ENCODE measurements around the gene TNFSF13. TPM values are rescaled to one million over a fixed set of nuclear protein-coding genes. Genes with fewer than 3 reads are reported as not detected.
A peak's percentile ranks its signal among the peaks of the same experiment; 100 is the strongest.

TNFSF13 gene
- total and polyA plus RNA-seq, 2 donors (not counting 1 experiment from before 2014, with no cell fraction given), result 14.7 to 20.2 TPM

- H3K9ac ChIP-seq (ENCODE audit: low read length), result peak overlapping the region; percentile 74
- H3K4me2 ChIP-seq (replicated peaks; ENCODE audit: low read depth, low read length, poor library complexity, severe bottlenecking), result peak overlapping the region; percentile 90
- peak overlapping the region; percentile 54 to 92 for H3K27ac ChIP-seq (ENCODE audit: low read length in 2 of 2)
- H3K4me1 Mint-ChIP-seq, result peaks cover 45% of the 10 kb centered on the region
- H3K9me3 ChIP-seq (ENCODE audit: control extremely low read depth in 1 of 3, control insufficient read depth in 2 of 3, insufficient read depth in 1 of 3, low read length in 2 of 3), result no peaks in the 10 kb centered on the region
- H2AFZ ChIP-seq (ENCODE audit: insufficient read depth, low read depth, low read length, poor library complexity, severe bottlenecking), result peak overlapping the region; percentile 85
- peaks cover 39 to 57% of the 10 kb centered on the region in 2 donors for H3K4me1 ChIP-seq (ENCODE audit: control insufficient read depth in 2 of 2, insufficient read depth in 2 of 2, low read length in 2 of 2)
- H3K9me3 Mint-ChIP-seq (ENCODE audit: insufficient read depth), result no peaks in the 10 kb centered on the region
- H3K4me3 Mint-ChIP-seq, result peak overlapping the region; percentile 85
- POLR2A ChIA-PET, result interaction anchor here (0.6 to 1.3 kb wide), 7 partner anchors 9 to 570 kb away, joined by 3 to 6 read pairs (median 4); partner anchors contain the start of genes POLR2A, TNFSF13 and TP53
- H3K4me3 ChIP-seq (ENCODE audit: control extremely low read depth in 1 of 5, extremely low read depth in 1 of 5, insufficient read depth in 1 of 5, low read depth in 2 of 5, low read length in 4 of 5), result peak overlapping the region in 4 of 5 experiments; percentile 59 to 73 (median 72)
- no peaks in the 10 kb centered on the region for H3K36me3 ChIP-seq (replicated peaks in 1 of 2; ENCODE audit: control extremely low read depth in 1 of 2, control insufficient read depth in 1 of 2, extremely low read depth in 1 of 2, insufficient read depth in 2 of 2, low read length in 1 of 2)
- H4K20me1 ChIP-seq (ENCODE audit: control insufficient read depth, insufficient read depth, low read length, poor library complexity, severe bottlenecking), result no peaks in the 10 kb centered on the region
- peak; percentile 62 for DNase-seq
- peak overlapping the region; percentile 91 for H3K27ac Mint-ChIP-seq
- peak; percentile 18 for ATAC-seq (ENCODE audit: low read depth)
- TF ChIP-seq CTCF (IDR thresholded peaks at IDR 0.05) (no peak), EZH2 (IDR thresholded peaks at IDR 0.05; ENCODE audit: borderline replicate concordance, insufficient read depth, low read depth, low read length, poor library complexity, severe bottlenecking) (no peak)
- peaks cover 5% of the 10 kb centered on the region for H3K79me2 ChIP-seq (ENCODE audit: control insufficient read depth, insufficient read depth, low read length)
- CTCF ChIA-PET, result interaction anchor here (0.5 to 25.0 kb wide), 4 partner anchors 10 to 313 kb away, joined by 5 to 666 read pairs (median 66); partner anchors contain the start of genes SENP3 and TNFSF13
- H3K27me3 ChIP-seq (replicated peaks in 1 of 4; ENCODE audit: control extremely low read depth in 1 of 4, control insufficient read depth in 3 of 4, insufficient read depth in 4 of 4, low read length in 3 of 4), result no peaks in the 10 kb centered on the region
- H3K27me3 Mint-ChIP-seq, result no peaks in the 10 kb centered on the region
- WGBS (ENCODE audit: insufficient coverage), result 27% methylated on average over 20 of the region's 20 CpGs
- intact Hi-C loops (cut with micrococcal nuclease), result no loop called here
Measured at GRCh38 chr17:7549401-7550055, 9.0 kb upstream of the TNFSF13 start.

- peak overlapping the region; percentile 54 to 92 for H3K27ac ChIP-seq (ENCODE audit: low read length in 2 of 2)
- H3K36me3 ChIP-seq (replicated peaks in 1 of 2; ENCODE audit: control extremely low read depth in 1 of 2, control insufficient read depth in 1 of 2, extremely low read depth in 1 of 2, insufficient read depth in 2 of 2, low read length in 1 of 2), result no peaks in the 10 kb centered on the region
- H3K9ac ChIP-seq (ENCODE audit: low read length), result no peak overlapping the region
- Mint-ChIP-seq H3K4me3 (peak overlapping the region; percentile 85), H3K27ac (peak overlapping the region; percentile 91), H3K27me3 (no peaks in the 10 kb centered on the region), H3K9me3 (ENCODE audit: insufficient read depth) (no peaks in the 10 kb centered on the region), H3K4me1 (peaks cover 49% of the 10 kb centered on the region)
- ChIA-PET CTCF (interaction anchor here (0.5 to 25.0 kb wide), 4 partner anchors 9 to 312 kb away, joined by 5 to 666 read pairs (median 66); partner anchors contain the start of genes SENP3 and TNFSF13), POLR2A (interaction anchor here (0.6 to 1.3 kb wide), 3 partner anchors 8 to 570 kb away, joined by 3 to 4 read pairs (median 3); partner anchors contain the start of genes TNFSF13 and TP53)
- peaks cover 5% of the 10 kb centered on the region for H3K79me2 ChIP-seq (ENCODE audit: control insufficient read depth, insufficient read depth, low read length)
- DNase-seq, result no peak
- 95% methylated on average over 4 of the region's 6 CpGs for WGBS (ENCODE audit: insufficient coverage)
- no peak overlapping the region for H3K4me3 ChIP-seq (ENCODE audit: control extremely low read depth in 1 of 5, extremely low read depth in 1 of 5, insufficient read depth in 1 of 5, low read depth in 2 of 5, low read length in 4 of 5)
- no peaks in the 10 kb centered on the region for H3K9me3 ChIP-seq (ENCODE audit: control extremely low read depth in 1 of 3, control insufficient read depth in 2 of 3, insufficient read depth in 1 of 3, low read length in 2 of 3)
- H3K4me1 ChIP-seq (ENCODE audit: control insufficient read depth in 2 of 2, insufficient read depth in 2 of 2, low read length in 2 of 2), result peaks cover 39 to 57% of the 10 kb centered on the region in 2 donors
- ATAC-seq (ENCODE audit: low read depth), result no peak
- H3K4me2 ChIP-seq (replicated peaks; ENCODE audit: low read depth, low read length, poor library complexity, severe bottlenecking), result no peak overlapping the region
- no peaks in the 10 kb centered on the region for H3K27me3 ChIP-seq (replicated peaks in 1 of 4; ENCODE audit: control extremely low read depth in 1 of 4, control insufficient read depth in 3 of 4, insufficient read depth in 4 of 4, low read length in 3 of 4)
- intact Hi-C loops (cut with micrococcal nuclease), result no loop called here
- TF ChIP-seq EZH2 (IDR thresholded peaks at IDR 0.05; ENCODE audit: borderline replicate concordance, insufficient read depth, low read depth, low read length, poor library complexity, severe bottlenecking) (no peak), CTCF (IDR thresholded peaks at IDR 0.05) (no peak)
- H2AFZ ChIP-seq (ENCODE audit: insufficient read depth, low read depth, low read length, poor library complexity, severe bottlenecking), result no peak overlapping the region
- H4K20me1 ChIP-seq (ENCODE audit: control insufficient read depth, insufficient read depth, low read length, poor library complexity, severe bottlenecking), result no peaks in the 10 kb centered on the region
Measured at GRCh38 chr17:7550344-7550743, 8.2 kb upstream of the TNFSF13 start.
